SK-N-SH treated with all-trans-retinoic acid at 6 μM for 48 hours (cell line): ENCODE measurements around the gene MEIOC.
A peak's percentile ranks its signal among the peaks of the same experiment; 100 is the strongest.
"Not testable (repeated sequence)": the region's sequence is repeated elsewhere in the genome, so short reads cannot be mapped to it uniquely, and the experiment has no call there.

Source experiments
- ATAC-seq: fragments of 200-7000 bp; cut with Tn5 transposase; 3 replicates; pipeline ENCODE4 v1.9.1; 2020; ENCODE audit warnings: mild to moderate bottlenecking, moderate library complexity
- ARNTL ChIP-seq: fragments of 450-650 bp; formaldehyde crosslinking; IDR thresholded peaks from 2 replicates; pipeline ENCODE4 v1.5.0; 2020; ENCODE audit warnings: low read depth, mild to moderate bottlenecking, moderate library complexity, borderline replicate concordance
- CREB5 ChIP-seq: fragments of 250-450 bp; sonication (Bioruptor Pico); IDR thresholded peaks from 2 replicates; pipeline ENCODE4 v1.5.1; 2020; ENCODE audit warnings: low read depth, mild to moderate bottlenecking, moderate library complexity
- CSDC2 ChIP-seq: fragments of 250-450 bp; sonication (Bioruptor Pico); IDR thresholded peaks from 2 replicates; pipeline ENCODE4 v1.5.0; 2020; ENCODE audit warnings: mild to moderate bottlenecking, moderate library complexity
- CSRNP3 ChIP-seq: fragments of 250-450 bp; sonication (Bioruptor Pico); IDR thresholded peaks from 2 replicates; pipeline ENCODE4 v1.5.1; 2021; ENCODE audit warnings: mild to moderate bottlenecking, moderate library complexity
- ESRRG ChIP-seq: fragments of 250-450 bp; sonication (Bioruptor Pico); IDR thresholded peaks from 2 replicates; pipeline ENCODE4 v1.6.1; 2021; ENCODE audit warnings: mild to moderate bottlenecking
- ISL1 ChIP-seq: fragments of 250-450 bp; sonication (Bioruptor Pico); IDR thresholded peaks from 2 replicates; pipeline ENCODE4 v2.1.2; 2022; ENCODE audit warnings: mild to moderate bottlenecking, moderate library complexity
- PATZ1 ChIP-seq: fragments of 250-450 bp; sonication (Bioruptor Pico); IDR thresholded peaks from 2 replicates; pipeline ENCODE4 v1.8.0; 2020; ENCODE audit warnings: mild to moderate bottlenecking, moderate library complexity, borderline replicate concordance
- PPARA ChIP-seq: fragments of 250-450 bp; sonication (Bioruptor Pico); IDR thresholded peaks from 2 replicates; pipeline ENCODE4 v1.5.0; 2020; ENCODE audit warnings: mild to moderate bottlenecking, borderline replicate concordance
- SNAI2 ChIP-seq: fragments of 250-450 bp; sonication (Bioruptor Pico); IDR thresholded peaks from 2 replicates; pipeline ENCODE4 v1.5.0; 2020; ENCODE audit warnings: mild to moderate bottlenecking, moderate library complexity
- TCF4 ChIP-seq: fragments of 250-450 bp; sonication (Bioruptor Pico); IDR thresholded peaks from 2 replicates; pipeline ENCODE4 v1.8.0; 2021; ENCODE audit warnings: mild to moderate bottlenecking, moderate library complexity, borderline replicate concordance
- TOX ChIP-seq: fragments of 250-450 bp; sonication (Bioruptor Pico); IDR thresholded peaks from 2 replicates; pipeline ENCODE4 v1.8.0; 2021; ENCODE audit warnings: mild to moderate bottlenecking, moderate library complexity, borderline replicate concordance
- TSHZ2 ChIP-seq: fragments of 250-450 bp; sonication (Bioruptor Pico); IDR thresholded peaks from 2 replicates; pipeline ENCODE4 v1.5.0; 2020; ENCODE audit warnings: mild to moderate bottlenecking, moderate library complexity
- ZC3H10 ChIP-seq: fragments of 250-450 bp; sonication (Bioruptor Pico); IDR thresholded peaks from 2 replicates; pipeline ENCODE4 v1.5.1; 2021; ENCODE audit warnings: mild to moderate bottlenecking, moderate library complexity
- ZFP3 ChIP-seq: fragments of 250-450 bp; sonication (Bioruptor Pico); IDR thresholded peaks from 2 replicates; pipeline ENCODE4 v1.5.0; 2020; ENCODE audit warnings: mild to moderate bottlenecking, moderate library complexity
- ZFP30 ChIP-seq: fragments of 450-650 bp; formaldehyde crosslinking; IDR thresholded peaks from 2 replicates; pipeline ENCODE4 v1.5.0; 2022; ENCODE audit warnings: mild to moderate bottlenecking, moderate library complexity
- ZNF565 ChIP-seq: fragments of 450-650 bp; formaldehyde crosslinking; conservative IDR thresholded peaks from 2 replicates; pipeline ENCODE4 v1.5.0; 2020; ENCODE audit warnings: low read depth, mild to moderate bottlenecking, moderate library complexity
- ZNF70 ChIP-seq: fragments of 450-650 bp; formaldehyde crosslinking; IDR thresholded peaks from 2 replicates; pipeline ENCODE4 v1.5.0; 2020; ENCODE audit warnings: mild to moderate bottlenecking, moderate library complexity
- ZNF8 ChIP-seq: fragments of 450-650 bp; formaldehyde crosslinking; IDR thresholded peaks from 2 replicates; pipeline ENCODE4 v1.5.0; 2020; ENCODE audit warnings: mild to moderate bottlenecking, moderate library complexity

The MEIOC gene

GRCh38 chr17:44688200-44688599 is 31.9 kb downstream of the MEIOC start:
- no peak for TF ChIP-seq ZFP30 (CRISPR knock-in tag)
- TF ChIP-seq ZNF8 (CRISPR knock-in tag), result no peak
- no peak for ATAC-seq

GRCh38 chr17:44688675-44689476 is 32.6 kb downstream of the MEIOC start:
- peak; percentile 5; the same call in 1 of the 3 replicates for ATAC-seq
- TF ChIP-seq CSRNP3 (CRISPR knock-in tag) (no peak), TCF4 (no peak), ISL1 (no peak), PATZ1 (CRISPR knock-in tag) (no peak), PPARA (no peak), ESRRG (CRISPR knock-in tag) (no peak), ZNF565 (no peak), CREB5 (no peak), ZFP3 (CRISPR knock-in tag) (no peak), ARNTL (CRISPR knock-in tag) (no peak), CSDC2 (CRISPR knock-in tag) (no peak)

GRCh38 chr17:44689477-44690217 is 33.4 kb downstream of the MEIOC start, which contains the start of gene CCDC43:
Gene CCDC43, minus strand, starts transcription at chr17:44689776. Its CDS starts 23 bp downstream, at chr17:44689753.
- TF ChIP-seq TSHZ2, result no peak
- peak; percentile 99 for ATAC-seq

GRCh38 chr17:44690746-44691306 is 34.6 kb downstream of the MEIOC start:
- not testable (repeated sequence) for ATAC-seq

- no peak for ATAC-seq
- TF ChIP-seq CSDC2 (CRISPR knock-in tag) (no peak), SNAI2 (CRISPR knock-in tag) (no peak), ZC3H10 (CRISPR knock-in tag) (no peak), ZFP30 (CRISPR knock-in tag) (no peak), ESRRG (CRISPR knock-in tag) (no peak), ZNF70 (CRISPR knock-in tag) (no peak), TCF4 (no peak), TOX (no peak)
- TF ChIP-seq, all 23 proteins: peak for 0
Measured at GRCh38 chr17:44693609-44694008, 37.3 kb downstream of the MEIOC start.

GRCh38 chr17:44700288-44700687 is 44.0 kb downstream of the MEIOC start:
- ATAC-seq, result not testable (repeated sequence)
